OCI-LY1 (cell line): ENCODE measurements around the gene KRT84.

ENCODE experiments used
- CTCF ChIP-seq: fragments of 200-600 bp; sonication (generic), shearing (Covaris generic); IDR thresholded peaks from 2 replicates; pipeline ENCODE4 v1.5.1; 2017; ENCODE audit warnings: mild to moderate bottlenecking, antibody characterized with exemption, low read length, moderate library complexity, mixed read lengths
- EZH2 ChIP-seq: fragments of 200-600 bp; sonication (generic), shearing (Covaris generic); IDR thresholded peaks from 2 replicates; pipeline ENCODE4 v1.8.0; 2017; ENCODE audit warnings: borderline replicate concordance, mixed run types, mild to moderate bottlenecking, antibody characterized with exemption, low read length, moderate library complexity, mixed read lengths

GRCh38 chr12:52351196-52352059 lies 34.0 kb downstream of the KRT84 start:
- TF ChIP-seq CTCF (no peak), EZH2 (no peak)
